HepG2 (cell line): ENCODE results near the gene MST1. TPM values are rescaled to one million over a fixed set of nuclear protein-coding genes. Genes with fewer than 3 reads are reported as not detected.

ENCODE experiments used
- EEA1 ChIP-seq: sonication (generic); formaldehyde crosslinking; IDR thresholded peaks from 2 replicates; pipeline ENCODE4 v1.5.1; 2020; ENCODE audit warnings: mild to moderate bottlenecking, missing genetic modification reagents, borderline replicate concordance
- FIP1L1 ChIP-seq: fragments of 200-400 bp; formaldehyde crosslinking; IDR thresholded peaks from 2 replicates; pipeline ENCODE4 v1.6.1; 2018; ENCODE audit warnings: low read depth, mild to moderate bottlenecking, low read length, moderate library complexity, borderline replicate concordance; ENCODE audit not compliant: insufficient read depth
- HDAC6 ChIP-seq: fragments of 200-600 bp; sonication (generic); IDR thresholded peaks from 2 replicates; pipeline ENCODE4 v1.7.0; 2017; ENCODE audit warnings: mild to moderate bottlenecking, antibody characterized with exemption, low read length, low read depth
- HNRNPL ChIP-seq: fragments of 200-400 bp; formaldehyde crosslinking; IDR thresholded peaks from 2 replicates; pipeline ENCODE4 v1.6.1; 2017; ENCODE audit warnings: mild to moderate bottlenecking, low read depth, low read length
- JUNB ChIP-seq: sonication (generic); formaldehyde crosslinking; IDR thresholded peaks from 2 replicates; pipeline ENCODE4 v1.8.0; 2022; ENCODE audit warnings: missing genetic modification reagents, mild to moderate bottlenecking, borderline replicate concordance
- NFIB ChIP-seq: sonication (generic); formaldehyde crosslinking; IDR thresholded peaks from 2 replicates; pipeline ENCODE4 v1.9.0; 2021; ENCODE audit warnings: missing genetic modification reagents, mild to moderate bottlenecking, borderline replicate concordance
- PAX8 ChIP-seq: sonication (generic); formaldehyde crosslinking; IDR thresholded peaks from 2 replicates; pipeline ENCODE4 v1.8.0; 2022; ENCODE audit warnings: mild to moderate bottlenecking, missing genetic modification reagents, borderline replicate concordance
- SMYD3 ChIP-seq: sonication (generic); formaldehyde crosslinking; IDR thresholded peaks from 2 replicates; pipeline ENCODE4 v1.8.1; 2023; ENCODE audit warnings: mild to moderate bottlenecking, missing genetic modification reagents
- YY1 ChIP-seq: IDR thresholded peaks from 2 replicates; pipeline ENCODE4 v1.6.1; 2011; ENCODE audit warnings: low read length, low read depth, moderate library complexity, mild to moderate bottlenecking; ENCODE audit not compliant: insufficient read depth, insufficient replicate concordance
- ZBTB1 ChIP-seq: sonication (generic); formaldehyde crosslinking; IDR thresholded peaks from 2 replicates; pipeline ENCODE4 v1.4.0; 2020; ENCODE audit warnings: missing genetic modification reagents, borderline replicate concordance
- ZC3H4 ChIP-seq: sonication (generic); formaldehyde crosslinking; IDR thresholded peaks from 2 replicates; pipeline ENCODE4 v1.4.0; 2020; ENCODE audit warnings: missing genetic modification reagents, borderline replicate concordance
- ZFP36 ChIP-seq: fragments of 150-350 bp; IDR thresholded peaks from 2 replicates; pipeline ENCODE4 v1.6.1; 2018; ENCODE audit warnings: borderline replicate concordance, low read length, low read depth; ENCODE audit not compliant: partially characterized antibody
- ZNF138 ChIP-seq: sonication (generic); formaldehyde crosslinking; IDR thresholded peaks from 2 replicates; pipeline ENCODE4 v1.5.0; 2020; ENCODE audit warnings: mild to moderate bottlenecking, low read depth, missing genetic modification reagents
- ZNF235 ChIP-seq: sonication (generic); formaldehyde crosslinking; IDR thresholded peaks from 2 replicates; pipeline ENCODE4 v1.8.1; 2023; ENCODE audit warnings: mild to moderate bottlenecking, missing genetic modification reagents, borderline replicate concordance
- ZNF260 ChIP-seq: sonication (generic); formaldehyde crosslinking; IDR thresholded peaks from 2 replicates; pipeline ENCODE4 v1.4.0; 2020; ENCODE audit warnings: missing genetic modification reagents, low read depth, mild to moderate bottlenecking, borderline replicate concordance
- ZNF274 ChIP-seq: sonication (generic); formaldehyde crosslinking; IDR thresholded peaks from 2 replicates; pipeline ENCODE4 v1.5.1; 2020; ENCODE audit warnings: mild to moderate bottlenecking, missing genetic modification reagents
- ZNF383 ChIP-seq: sonication (generic); formaldehyde crosslinking; IDR thresholded peaks from 2 replicates; pipeline ENCODE4 v1.4.0; 2020; ENCODE audit warnings: missing genetic modification reagents, mild to moderate bottlenecking, borderline replicate concordance
- ZNF468 ChIP-seq: sonication (generic); formaldehyde crosslinking; IDR thresholded peaks from 2 replicates; pipeline ENCODE4 v1.8.0; 2022; ENCODE audit warnings: mild to moderate bottlenecking, moderate library complexity, missing genetic modification reagents
- ZNF484 ChIP-seq: sonication (generic); formaldehyde crosslinking; IDR thresholded peaks from 2 replicates; pipeline ENCODE4 v1.5.1; 2020; ENCODE audit warnings: mild to moderate bottlenecking, low read depth, missing genetic modification reagents, borderline replicate concordance
- ZSCAN12 ChIP-seq: sonication (generic); formaldehyde crosslinking; IDR thresholded peaks from 2 replicates; pipeline ENCODE4 v1.9.0; 2021; ENCODE audit warnings: mild to moderate bottlenecking, missing genetic modification reagents
- polyA plus RNA-seq, 8 experiments: library from polyadenylated mRNA; depleted of rRNA in 3 of 8; stranded (reverse) in 7 of 8; unstranded in 1 of 8; fragments of >200 nt; fragmentation: Illumina TruSeq in 4 of 8; extraction: Trizol in 4 of 8; gene quantifications; 2 replicates each; pipeline versions ENCODE4 v1.2.1 to v1.2.3, GENCODE V29; 2011 to 2016; ENCODE audit warnings: low read depth in 4 of 8, missing spikeins in 1 of 8, mixed read lengths in 1 of 8; ENCODE audit not compliant: insufficient read depth in 1 of 8
- total RNA-seq, 5 experiments: library from RNA; depleted of rRNA; stranded (reverse); fragments of >200 nt; fragmentation: Illumina TruSeq; extraction: Trizol; gene quantifications; 2 replicates each; pipeline ENCODE4 v1.2.3, GENCODE V29; 2016; ENCODE audit warnings: low read depth in 1 of 5
- TF ChIP-seq, protein P1 (sequence below): sonication (generic); formaldehyde crosslinking; IDR thresholded peaks from 2 replicates; pipeline ENCODE4 v1.5.1; 2020; ENCODE audit warnings: missing genetic modification reagents, mild to moderate bottlenecking, borderline replicate concordance
- TF ChIP-seq, protein P2 (sequence below): sonication (generic); formaldehyde crosslinking; IDR thresholded peaks from 2 replicates; pipeline ENCODE4 v1.4.0; 2020; ENCODE audit warnings: mild to moderate bottlenecking, missing genetic modification reagents
- TF ChIP-seq, protein P3 (sequence below): IDR thresholded peaks from 2 replicates; pipeline ENCODE4 v1.6.1; 2016; ENCODE audit warnings: control low read depth
- TF ChIP-seq, protein P4 (sequence below): sonication (generic); formaldehyde crosslinking; conservative IDR thresholded peaks from 2 replicates; pipeline ENCODE4 v1.4.0; 2020; ENCODE audit warnings: missing genetic modification reagents

Gene MST1
- total and polyA plus RNA-seq, 2 of the 13 experiments (the other 11 are each of a cell fraction or from before 2014, with no cell fraction given), result 189 to 452 TPM

DNA sequence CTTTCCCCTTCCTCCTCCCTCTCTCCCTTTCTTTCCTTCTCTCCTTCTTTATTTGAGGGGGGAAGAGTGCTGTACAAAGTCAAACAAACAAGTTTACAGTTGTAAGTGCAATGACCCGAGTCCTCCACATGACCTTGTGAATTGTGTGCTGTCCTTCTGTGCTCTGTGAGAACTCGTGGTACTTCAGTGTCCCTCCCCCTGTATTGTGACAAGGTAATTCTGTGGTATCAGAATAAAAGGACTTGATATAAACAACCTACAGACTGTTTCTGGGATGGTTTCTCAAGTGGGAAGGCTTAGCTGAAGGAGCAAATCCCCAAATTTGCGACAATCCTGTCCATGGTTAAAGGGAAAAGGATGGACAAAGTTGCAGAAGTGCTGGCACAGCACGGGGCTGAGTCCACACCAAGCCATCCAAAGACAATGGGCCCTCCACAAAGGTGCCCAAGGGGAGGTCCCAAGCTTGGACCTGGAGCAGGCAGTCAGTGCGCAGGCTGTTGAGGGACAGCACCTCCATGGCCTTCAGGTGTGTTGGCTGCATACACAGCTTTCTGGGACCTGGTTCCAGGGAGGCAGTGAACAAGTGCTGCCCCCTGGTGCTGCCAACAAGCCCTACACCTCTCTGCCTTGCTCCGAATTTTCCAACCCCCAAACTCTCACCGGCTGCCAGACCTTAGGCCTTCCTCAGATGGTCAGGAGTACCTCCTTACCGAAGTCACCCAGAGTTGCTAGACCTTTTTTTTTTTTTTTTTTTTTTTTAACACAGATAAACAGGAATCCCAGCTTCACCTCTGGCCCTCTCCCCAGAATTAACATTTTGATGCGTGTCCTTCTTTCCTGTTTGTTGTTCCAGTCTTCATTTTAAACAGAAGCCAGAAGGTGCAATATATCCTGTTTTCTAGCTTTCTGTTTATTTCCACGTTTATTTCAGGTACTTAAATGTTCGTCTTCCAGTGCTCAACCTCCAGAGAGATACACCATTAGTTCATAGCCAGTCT is 17.7 kb downstream of the MST1 start (continued):
- TF ChIP-seq ZNF383 (CRISPR knock-in tag) (no peak), ZNF260 (CRISPR knock-in tag) (no peak), ZBTB1 (CRISPR knock-in tag) (no peak), ZC3H4 (CRISPR knock-in tag) (peak; percentile 27; the same call in 1 of the 2 replicates), JUNB (CRISPR knock-in tag) (no peak), ZNF484 (CRISPR knock-in tag) (no peak), ZNF468 (CRISPR knock-in tag) (no peak), YY1 (peak; percentile 49), ZFP36 (no peak), ZSCAN12 (no peak), HNRNPL (no peak), PAX8 (CRISPR knock-in tag) (no peak), ZNF274 (CRISPR knock-in tag) (peak; percentile 55; the same call in 1 of the 2 replicates), ZNF235 (CRISPR knock-in tag) (peak; percentile 26; the same call in 1 of the 2 replicates), EEA1 (no peak), ZNF138 (CRISPR knock-in tag) (no peak), HDAC6 (no peak), NFIB (CRISPR knock-in tag) (no peak), SMYD3 (CRISPR knock-in tag) (0 out of 2 replicates have a peak, but pooled peaks have one; percentile 33), FIP1L1 (no peak)
- TF ChIP-seq, protein P1, sequence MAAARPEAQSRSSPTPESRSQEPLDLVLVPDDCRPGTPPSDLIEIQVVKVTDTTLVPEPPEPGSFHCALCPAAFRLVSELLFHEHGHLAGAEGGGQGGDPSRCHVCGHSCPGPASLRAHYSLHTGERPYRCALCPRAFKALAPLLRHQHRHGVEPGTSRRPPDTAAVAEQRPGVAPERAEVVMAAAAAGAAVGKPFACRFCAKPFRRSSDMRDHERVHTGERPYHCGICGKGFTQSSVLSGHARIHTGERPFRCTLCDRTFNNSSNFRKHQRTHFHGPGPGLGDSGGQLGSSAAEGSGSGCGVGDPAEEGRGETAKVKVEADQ (CRISPR knock-in tag), result no peak
- TF ChIP-seq, protein P2, sequence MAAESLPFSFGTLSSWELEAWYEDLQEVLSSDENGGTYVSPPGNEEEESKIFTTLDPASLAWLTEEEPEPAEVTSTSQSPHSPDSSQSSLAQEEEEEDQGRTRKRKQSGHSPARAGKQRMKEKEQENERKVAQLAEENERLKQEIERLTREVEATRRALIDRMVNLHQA (CRISPR knock-in tag), result 0 out of 2 replicates have a peak, but pooled peaks have one; percentile 51
- TF ChIP-seq, protein P3, sequence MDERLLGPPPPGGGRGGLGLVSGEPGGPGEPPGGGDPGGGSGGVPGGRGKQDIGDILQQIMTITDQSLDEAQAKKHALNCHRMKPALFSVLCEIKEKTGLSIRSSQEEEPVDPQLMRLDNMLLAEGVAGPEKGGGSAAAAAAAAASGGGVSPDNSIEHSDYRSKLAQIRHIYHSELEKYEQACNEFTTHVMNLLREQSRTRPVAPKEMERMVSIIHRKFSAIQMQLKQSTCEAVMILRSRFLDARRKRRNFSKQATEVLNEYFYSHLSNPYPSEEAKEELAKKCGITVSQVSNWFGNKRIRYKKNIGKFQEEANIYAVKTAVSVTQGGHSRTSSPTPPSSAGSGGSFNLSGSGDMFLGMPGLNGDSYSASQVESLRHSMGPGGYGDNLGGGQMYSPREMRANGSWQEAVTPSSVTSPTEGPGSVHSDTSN (CRISPR knock-in tag), result no peak; the same call in 1 of the 2 replicates
- TF ChIP-seq, protein P4, sequence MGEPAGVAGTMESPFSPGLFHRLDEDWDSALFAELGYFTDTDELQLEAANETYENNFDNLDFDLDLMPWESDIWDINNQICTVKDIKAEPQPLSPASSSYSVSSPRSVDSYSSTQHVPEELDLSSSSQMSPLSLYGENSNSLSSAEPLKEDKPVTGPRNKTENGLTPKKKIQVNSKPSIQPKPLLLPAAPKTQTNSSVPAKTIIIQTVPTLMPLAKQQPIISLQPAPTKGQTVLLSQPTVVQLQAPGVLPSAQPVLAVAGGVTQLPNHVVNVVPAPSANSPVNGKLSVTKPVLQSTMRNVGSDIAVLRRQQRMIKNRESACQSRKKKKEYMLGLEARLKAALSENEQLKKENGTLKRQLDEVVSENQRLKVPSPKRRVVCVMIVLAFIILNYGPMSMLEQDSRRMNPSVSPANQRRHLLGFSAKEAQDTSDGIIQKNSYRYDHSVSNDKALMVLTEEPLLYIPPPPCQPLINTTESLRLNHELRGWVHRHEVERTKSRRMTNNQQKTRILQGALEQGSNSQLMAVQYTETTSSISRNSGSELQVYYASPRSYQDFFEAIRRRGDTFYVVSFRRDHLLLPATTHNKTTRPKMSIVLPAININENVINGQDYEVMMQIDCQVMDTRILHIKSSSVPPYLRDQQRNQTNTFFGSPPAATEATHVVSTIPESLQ, result no peak
